ENCODE data around the gene CSK. TPM values are rescaled to one million over a fixed set of nuclear protein-coding genes. Genes with fewer than 3 reads are reported as not detected.

The CSK gene
- total RNA-seq, 1 donor from 2014 or later = 57.0 TPM

GRCh38 chr15:74829486-74829885 is 47.6 kb downstream of the CSK start:
- Mint-ChIP-seq H3K9me3 (ENCODE audit: unreplicated experiment) (no peaks in the 10 kb centered on the region), H3K4me3 (ENCODE audit: unreplicated experiment) (no peak overlapping the region), H3K4me1 (ENCODE audit: unreplicated experiment) (no peaks in the 10 kb centered on the region), H3K36me3 (ENCODE audit: unreplicated experiment) (no peaks in the 10 kb centered on the region), H3K27ac (ENCODE audit: unreplicated experiment) (no peak overlapping the region), H3K27me3 (ENCODE audit: unreplicated experiment) (peaks cover 11% of the 10 kb centered on the region)
- no peak for TF ChIP-seq CTCF (IDR thresholded peaks at IDR 0.05)
- no peak for DNase-seq (ENCODE audit: extremely low spot score, unreplicated experiment)

GRCh38 chr15:74829991-74830390 is 48.1 kb downstream of the CSK start:
- DNase-seq (ENCODE audit: extremely low spot score, unreplicated experiment) = no peak

GRCh38 chr15:74830868-74831267 is 49.0 kb downstream of the CSK start:
- no peak for TF ChIP-seq CTCF (IDR thresholded peaks at IDR 0.05)
- Mint-ChIP-seq H3K27me3 (ENCODE audit: unreplicated experiment) (peaks cover 4% of the 10 kb centered on the region), H3K36me3 (ENCODE audit: unreplicated experiment) (no peaks in the 10 kb centered on the region), H3K4me1 (ENCODE audit: unreplicated experiment) (no peaks in the 10 kb centered on the region), H3K4me3 (ENCODE audit: unreplicated experiment) (no peak overlapping the region), H3K9me3 (ENCODE audit: unreplicated experiment) (no peaks in the 10 kb centered on the region), H3K27ac (ENCODE audit: unreplicated experiment) (no peak overlapping the region)
- DNase-seq (ENCODE audit: extremely low spot score, unreplicated experiment) = no peak

More at GRCh38 chr15:74829991-74830390, 48.1 kb downstream of the CSK start:
- peaks cover 6% of the 10 kb centered on the region for H3K27me3 Mint-ChIP-seq (ENCODE audit: unreplicated experiment)
- no peaks in the 10 kb centered on the region for H3K4me1 Mint-ChIP-seq (ENCODE audit: unreplicated experiment)
- no peak overlapping the region for H3K4me3 Mint-ChIP-seq (ENCODE audit: unreplicated experiment)
- H3K9me3 Mint-ChIP-seq (ENCODE audit: unreplicated experiment) = no peaks in the 10 kb centered on the region
- H3K36me3 Mint-ChIP-seq (ENCODE audit: unreplicated experiment) = no peaks in the 10 kb centered on the region
- TF ChIP-seq CTCF (IDR thresholded peaks at IDR 0.05) = no peak
- no peak overlapping the region for H3K27ac Mint-ChIP-seq (ENCODE audit: unreplicated experiment)

- no peak for TF ChIP-seq CTCF (IDR thresholded peaks at IDR 0.05)
- Mint-ChIP-seq H3K4me1 (ENCODE audit: unreplicated experiment) (no peaks in the 10 kb centered on the region), H3K9me3 (ENCODE audit: unreplicated experiment) (no peaks in the 10 kb centered on the region), H3K4me3 (ENCODE audit: unreplicated experiment) (no peak overlapping the region), H3K27me3 (ENCODE audit: unreplicated experiment) (peaks cover 2% of the 10 kb centered on the region), H3K36me3 (ENCODE audit: unreplicated experiment) (no peaks in the 10 kb centered on the region), H3K27ac (ENCODE audit: unreplicated experiment) (no peak overlapping the region)
- no peak for DNase-seq (ENCODE audit: extremely low spot score, unreplicated experiment)
Observed at GRCh38 chr15:74831813-74832495, 50.1 kb downstream of the CSK start.

GRCh38 chr15:74832826-74833225 is 50.9 kb downstream of the CSK start:
- Mint-ChIP-seq H3K9me3 (ENCODE audit: unreplicated experiment) (no peaks in the 10 kb centered on the region), H3K27ac (ENCODE audit: unreplicated experiment) (no peak overlapping the region), H3K36me3 (ENCODE audit: unreplicated experiment) (no peaks in the 10 kb centered on the region), H3K4me1 (ENCODE audit: unreplicated experiment) (no peaks in the 10 kb centered on the region), H3K4me3 (ENCODE audit: unreplicated experiment) (no peak overlapping the region), H3K27me3 (ENCODE audit: unreplicated experiment) (peaks cover 2% of the 10 kb centered on the region)
- DNase-seq (ENCODE audit: extremely low spot score, unreplicated experiment) = no peak
- no peak for TF ChIP-seq CTCF (IDR thresholded peaks at IDR 0.05)

Data from osteocyte (in vitro differentiated cells).